ENCODE data around the gene TMEM266.
"Not testable (repeated sequence)": the region's sequence is repeated elsewhere in the genome, so short reads cannot be mapped to it uniquely, and the experiment has no call there.

The TMEM266 gene, protein sequence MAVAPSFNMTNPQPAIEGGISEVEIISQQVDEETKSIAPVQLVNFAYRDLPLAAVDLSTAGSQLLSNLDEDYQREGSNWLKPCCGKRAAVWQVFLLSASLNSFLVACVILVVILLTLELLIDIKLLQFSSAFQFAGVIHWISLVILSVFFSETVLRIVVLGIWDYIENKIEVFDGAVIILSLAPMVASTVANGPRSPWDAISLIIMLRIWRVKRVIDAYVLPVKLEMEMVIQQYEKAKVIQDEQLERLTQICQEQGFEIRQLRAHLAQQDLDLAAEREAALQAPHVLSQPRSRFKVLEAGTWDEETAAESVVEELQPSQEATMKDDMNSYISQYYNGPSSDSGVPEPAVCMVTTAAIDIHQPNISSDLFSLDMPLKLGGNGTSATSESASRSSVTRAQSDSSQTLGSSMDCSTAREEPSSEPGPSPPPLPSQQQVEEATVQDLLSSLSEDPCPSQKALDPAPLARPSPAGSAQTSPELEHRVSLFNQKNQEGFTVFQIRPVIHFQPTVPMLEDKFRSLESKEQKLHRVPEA
- 0 to 0.24 (median 0) reads per million in 9 experiments for total RNA-seq

DNA sequence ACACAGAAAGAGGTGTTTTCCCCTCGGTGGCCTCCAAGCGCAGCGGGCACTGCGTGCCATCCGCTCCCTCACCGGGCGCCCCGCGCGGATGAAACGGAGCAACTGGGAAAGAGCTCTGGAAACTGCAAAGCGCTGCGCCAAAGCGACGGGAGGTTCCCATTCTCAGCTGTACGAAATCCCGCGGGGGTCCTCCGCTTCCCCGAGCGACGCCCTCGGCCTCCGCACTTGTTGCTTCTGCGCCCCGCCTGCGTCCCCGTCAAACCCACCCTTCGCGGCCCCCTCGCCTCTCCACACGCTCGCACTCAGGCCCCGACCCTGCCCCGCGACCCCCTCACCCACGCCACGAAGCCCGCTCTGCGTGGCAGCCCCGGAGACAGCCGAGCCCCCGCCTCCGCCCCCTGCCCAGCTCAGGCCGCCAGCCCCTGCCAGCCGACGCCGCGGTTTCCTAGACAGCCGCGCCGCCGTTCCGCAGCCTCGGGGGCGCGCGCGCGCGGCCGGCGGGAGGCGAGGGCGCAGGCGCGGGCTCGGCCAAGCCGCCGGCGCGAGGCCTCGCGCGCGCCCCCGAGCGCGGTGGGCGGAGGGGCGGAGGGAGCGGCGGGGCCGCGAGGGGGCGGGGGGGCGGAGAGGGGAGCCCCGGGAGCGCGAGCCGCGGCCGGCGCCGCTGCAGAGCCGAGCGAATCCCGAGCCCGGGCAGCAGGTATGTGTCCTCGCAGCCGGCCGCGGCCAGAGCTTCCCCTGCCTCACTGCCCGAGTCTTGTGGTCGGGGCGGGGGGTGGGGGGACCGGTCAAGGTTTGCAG lies at the start of gene TMEM266:
Gene TMEM266 (plus strand): TSS at position 666 of the 798 bp plus-strand sequence. CDS start 74,279 bp downstream, outside the sequence.
- Mint-ChIP-seq H3K9me3 (no peaks in the 10 kb centered on the region), H3K4me1 (ENCODE audit: low read depth in 2 of 2) (peaks cover 11 to 13% of the 10 kb centered on the region in 2 donors), H3K4me3 (peak within 1 kb of the TSS; percentile 79 to 81), H3K27ac (no peak within 1 kb of the TSS), H3K36me3 (ENCODE audit: insufficient read depth) (no peaks in the 10 kb centered on the region), H3K27me3 (peaks cover 52 to 76% of the 10 kb centered on the region in 2 donors)
- DNase-seq (peak in 1 of 3 experiments; percentile 18), ATAC-seq (replicated peaks) (peak; percentile 29)

- Mint-ChIP-seq H3K9me3 (no peaks in the 10 kb centered on the region), H3K27ac (no peak overlapping the region), H3K4me1 (ENCODE audit: low read depth in 2 of 2) (peaks cover 3% of the 10 kb centered on the region in 2 donors), H3K4me3 (no peak overlapping the region), H3K27me3 (peaks cover 35 to 44% of the 10 kb centered on the region in 2 donors), H3K36me3 (ENCODE audit: insufficient read depth) (no peaks in the 10 kb centered on the region)
- no peak for DNase-seq
- ATAC-seq (replicated peaks), result no peak
Observed at GRCh38 chr15:76010613-76011012, 49.2 kb upstream of the TMEM266 start.

DNA sequence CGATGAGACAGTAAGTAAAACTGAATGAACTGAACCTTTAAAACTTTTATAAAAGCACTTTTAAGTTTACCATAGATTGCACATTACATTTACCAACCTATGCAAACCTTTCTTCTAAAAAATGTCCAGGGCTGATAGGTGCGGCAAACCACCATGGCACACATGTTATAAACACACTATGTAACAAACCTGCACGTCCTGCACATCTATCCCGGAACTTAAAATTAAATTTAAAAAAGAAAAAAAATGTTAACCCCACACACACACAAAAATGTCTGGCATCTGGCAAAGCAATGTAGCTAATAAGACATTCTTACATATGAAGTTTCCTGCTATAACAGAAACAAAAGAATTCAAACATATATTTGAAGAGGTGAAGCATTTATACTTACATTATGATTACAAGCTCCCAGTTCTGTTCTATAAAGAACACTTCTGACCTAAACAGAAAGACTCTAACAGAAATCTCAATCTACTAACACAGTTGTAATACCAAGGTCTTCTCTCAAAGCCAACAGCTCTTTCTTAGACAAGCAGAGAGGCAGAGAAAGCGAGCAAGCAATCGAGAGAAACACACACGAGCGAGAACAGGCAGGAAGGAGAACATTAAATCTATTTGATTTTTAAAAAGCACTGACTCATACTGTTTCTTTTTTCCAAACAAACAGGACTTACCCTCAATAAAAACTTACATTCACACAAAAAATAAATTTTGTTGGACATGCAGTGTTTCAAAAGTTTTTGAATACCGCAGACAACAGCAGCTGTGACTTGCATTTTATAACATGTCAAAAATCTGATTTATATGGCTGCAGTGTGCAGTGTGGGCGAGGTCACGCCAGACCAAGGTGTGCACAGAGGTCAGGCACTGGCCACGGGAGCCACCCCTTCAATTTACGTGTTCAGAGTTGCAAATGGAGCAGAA lies 47.9 kb upstream of the TMEM266 start, which contains the start of gene NRG4:
Gene NRG4 (minus strand): TSS at position 798 of the 925 bp plus-strand sequence. CDS start 1,194 bp downstream, outside the sequence.
- peaks cover 3% of the 10 kb centered on the region in 2 donors for H3K4me1 Mint-ChIP-seq (ENCODE audit: low read depth in 2 of 2)
- ATAC-seq (replicated peaks), result no peak
- H3K9me3 Mint-ChIP-seq, result peaks cover 3 to 10% of the 10 kb centered on the region in 2 donors
- H3K27me3 Mint-ChIP-seq, result peaks cover 48 to 54% of the 10 kb centered on the region in 2 donors
- no peaks in the 10 kb centered on the region for H3K36me3 Mint-ChIP-seq (ENCODE audit: insufficient read depth)
- H3K27ac Mint-ChIP-seq, result no peak within 1 kb of the TSS
- DNase-seq, result no peak
- no peak within 1 kb of the TSS for H3K4me3 Mint-ChIP-seq

- H3K36me3 Mint-ChIP-seq (ENCODE audit: insufficient read depth); H3K4me3 Mint-ChIP-seq; ATAC-seq (replicated peaks); H3K27ac Mint-ChIP-seq; DNase-seq; H3K4me1 Mint-ChIP-seq (ENCODE audit: low read depth in 2 of 2): not testable (repeated sequence)
- peaks cover 7 to 24% of the 10 kb centered on the region in 2 donors for H3K9me3 Mint-ChIP-seq
- peaks cover 61 to 64% of the 10 kb centered on the region in 2 donors for H3K27me3 Mint-ChIP-seq
Observed at GRCh38 chr15:76013470-76013869, 46.3 kb upstream of the TMEM266 start.

DNA sequence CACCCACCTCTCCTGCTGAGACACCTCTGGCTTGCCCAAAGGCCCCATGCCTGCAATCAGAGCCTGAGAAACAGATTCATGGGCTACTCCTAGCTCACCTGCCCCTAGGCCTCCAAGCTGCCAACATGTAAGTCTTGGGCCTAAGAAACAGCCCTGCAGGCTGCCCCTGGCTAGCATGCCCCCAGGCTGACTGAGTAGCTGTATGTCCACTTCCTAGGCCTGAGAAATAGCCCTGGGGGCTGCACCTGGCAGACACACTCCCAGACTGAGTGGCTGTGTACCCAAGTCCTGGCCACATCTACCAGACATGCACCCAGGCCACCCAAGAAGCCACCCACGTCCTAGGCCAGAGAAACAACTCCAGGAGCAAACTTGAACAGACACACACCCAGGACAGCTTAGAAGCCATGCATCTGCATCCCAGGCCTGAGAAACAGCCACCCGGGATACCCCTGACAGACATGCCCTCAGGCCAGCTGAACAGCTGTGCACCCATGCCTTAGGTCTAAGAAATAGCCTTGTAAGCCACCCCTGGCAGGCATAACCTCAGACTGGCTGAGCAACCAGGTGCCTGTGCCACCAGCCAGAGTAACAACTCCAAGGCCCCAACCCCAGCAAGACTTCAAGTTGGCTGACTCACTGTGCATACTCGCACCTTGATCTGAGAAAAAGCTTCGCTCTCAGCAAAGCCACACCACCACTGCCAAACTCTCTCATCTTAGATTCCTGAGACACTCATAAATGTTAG lies 35.6 kb upstream of the TMEM266 start:
- DNase-seq (no peak), ATAC-seq (replicated peaks) (no peak)
- Mint-ChIP-seq H3K4me1 (ENCODE audit: low read depth in 2 of 2) (no peaks in the 10 kb centered on the region), H3K4me3 (no peak overlapping the region), H3K27ac (no peak overlapping the region), H3K27me3 (peaks cover 43 to 66% of the 10 kb centered on the region in 2 donors), H3K36me3 (ENCODE audit: insufficient read depth) (no peaks in the 10 kb centered on the region), H3K9me3 (peaks cover 4 to 19% of the 10 kb centered on the region in 2 donors)

- Mint-ChIP-seq H3K4me3 (no peak overlapping the region), H3K36me3 (ENCODE audit: insufficient read depth) (no peaks in the 10 kb centered on the region), H3K27me3 (peaks cover 4 to 44% of the 10 kb centered on the region in 2 donors), H3K9me3 (no peaks in the 10 kb centered on the region), H3K4me1 (ENCODE audit: low read depth in 2 of 2) (no peaks in the 10 kb centered on the region), H3K27ac (no peak overlapping the region)
- DNase-seq (no peak), ATAC-seq (replicated peaks) (no peak)
Observed at GRCh38 chr15:76032046-76032445, 27.7 kb upstream of the TMEM266 start.

- Mint-ChIP-seq H3K27me3 (peaks cover 0 to 51% of the 10 kb centered on the region in 2 donors), H3K27ac (no peak overlapping the region), H3K9me3 (no peaks in the 10 kb centered on the region), H3K4me3 (no peak overlapping the region), H3K4me1 (ENCODE audit: low read depth in 2 of 2) (no peaks in the 10 kb centered on the region), H3K36me3 (ENCODE audit: insufficient read depth) (no peaks in the 10 kb centered on the region)
- DNase-seq, result no peak
- ATAC-seq (replicated peaks), result no peak
Observed at GRCh38 chr15:76033438-76033837, 26.3 kb upstream of the TMEM266 start.

GRCh38 chr15:76034111-76034510 lies 25.7 kb upstream of the TMEM266 start:
- Mint-ChIP-seq H3K27ac (no peak overlapping the region), H3K27me3 (peaks cover 7 to 53% of the 10 kb centered on the region in 2 donors), H3K9me3 (no peaks in the 10 kb centered on the region), H3K4me1 (ENCODE audit: low read depth in 2 of 2) (no peaks in the 10 kb centered on the region), H3K36me3 (ENCODE audit: insufficient read depth) (no peaks in the 10 kb centered on the region), H3K4me3 (no peak overlapping the region)
- DNase-seq, result no peak
- ATAC-seq (replicated peaks), result no peak

DNA sequence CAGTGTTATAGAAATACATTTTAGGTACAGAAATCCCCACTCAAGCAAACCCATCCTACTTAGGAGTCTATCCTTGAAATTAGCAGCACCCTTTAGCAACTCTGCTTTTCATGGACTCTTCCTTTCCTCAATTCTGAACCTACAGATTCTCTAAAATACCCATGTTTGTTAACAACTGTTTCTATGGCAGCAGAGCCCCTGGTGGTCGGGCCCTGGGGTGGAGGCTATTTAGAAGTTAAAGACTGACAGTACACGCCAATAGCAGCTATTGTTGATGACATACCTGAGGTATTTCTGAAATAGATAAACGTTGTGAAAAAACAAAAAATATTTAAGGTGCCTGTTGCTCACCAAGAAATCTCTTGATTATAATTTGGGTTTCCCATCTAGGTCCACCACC lies 24.2 kb upstream of the TMEM266 start:
- Mint-ChIP-seq H3K27ac (no peak overlapping the region), H3K4me3 (no peak overlapping the region), H3K4me1 (ENCODE audit: low read depth in 2 of 2) (no peaks in the 10 kb centered on the region), H3K36me3 (ENCODE audit: insufficient read depth) (no peaks in the 10 kb centered on the region), H3K9me3 (peaks cover 0 to 3% of the 10 kb centered on the region in 2 donors), H3K27me3 (peaks cover 21 to 56% of the 10 kb centered on the region in 2 donors)
- no peak for ATAC-seq (replicated peaks)
- DNase-seq, result no peak

GRCh38 chr15:76038512-76038911 lies 21.3 kb upstream of the TMEM266 start:
- Mint-ChIP-seq H3K4me3 (no peak overlapping the region), H3K4me1 (ENCODE audit: low read depth in 2 of 2) (no peaks in the 10 kb centered on the region), H3K27me3 (peaks cover 47 to 85% of the 10 kb centered on the region in 2 donors), H3K36me3 (ENCODE audit: insufficient read depth) (no peaks in the 10 kb centered on the region), H3K27ac (no peak overlapping the region), H3K9me3 (peaks cover 7% of the 10 kb centered on the region in 2 donors)
- DNase-seq, result no peak
- ATAC-seq (replicated peaks), result no peak

DNA sequence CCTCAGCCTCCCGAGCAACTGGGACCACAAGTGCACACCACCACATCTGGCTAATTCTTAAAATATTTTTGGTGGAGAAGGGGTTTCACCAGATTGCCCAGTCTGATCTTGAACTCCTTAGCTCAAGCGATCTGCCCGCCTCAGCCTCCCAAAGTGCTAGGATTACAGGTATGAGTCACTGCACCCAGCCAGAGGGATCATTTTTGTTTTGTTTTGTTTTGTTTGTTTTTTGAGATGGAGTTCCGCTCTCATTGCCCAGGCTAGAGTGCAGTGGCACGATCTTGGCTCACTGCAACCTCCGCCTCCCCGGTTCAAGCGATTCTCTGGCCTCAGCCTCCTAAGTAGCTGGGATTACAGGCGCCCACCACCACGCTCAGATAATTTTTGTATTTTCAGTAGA lies 5.6 kb upstream of the TMEM266 start:
- DNase-seq; H3K27ac Mint-ChIP-seq; H3K9me3 Mint-ChIP-seq; H3K4me3 Mint-ChIP-seq; H3K36me3 Mint-ChIP-seq (ENCODE audit: insufficient read depth); ATAC-seq (replicated peaks): not testable (repeated sequence)
- peaks cover 34 to 37% of the 10 kb centered on the region in 2 donors for H3K27me3 Mint-ChIP-seq
- H3K4me1 Mint-ChIP-seq (ENCODE audit: low read depth in 2 of 2), result peaks cover 9 to 13% of the 10 kb centered on the region in 2 donors

GRCh38 chr15:76056931-76057330 lies 2.9 kb upstream of the TMEM266 start:
- Mint-ChIP-seq H3K9me3 (no peaks in the 10 kb centered on the region), H3K36me3 (ENCODE audit: insufficient read depth) (no peaks in the 10 kb centered on the region), H3K27ac (no peak overlapping the region), H3K4me3 (no peak overlapping the region), H3K27me3 (peaks cover 43 to 55% of the 10 kb centered on the region in 2 donors), H3K4me1 (ENCODE audit: low read depth in 2 of 2) (peaks cover 11 to 13% of the 10 kb centered on the region in 2 donors)
- ATAC-seq (replicated peaks), result peak; percentile 14
- no peak for DNase-seq
